GM12875 (cell line): ENCODE results near the gene PCDHGA10.
A peak's percentile ranks its signal among the peaks of the same experiment; 100 is the strongest.
"Not testable (repeated sequence)": the region's sequence is repeated elsewhere in the genome, so short reads cannot be mapped to it uniquely, and the experiment has no call there.

ENCODE experiments used
- H3K4me3 ChIP-seq: one replicate; pipeline ENCODE4 v1.5.1; 2011; ENCODE audit warnings: low read depth, low read length, control low read depth
- TF ChIP-seq, protein P1 (sequence below): IDR thresholded peaks from 2 replicates; pipeline ENCODE4 v1.5.1; 2011; ENCODE audit warnings: low read depth, mild to moderate bottlenecking, control low read depth, inconsistent platforms, low read length, moderate library complexity, borderline replicate concordance; ENCODE audit not compliant: insufficient read depth

The PCDHGA10 gene

DNA sequence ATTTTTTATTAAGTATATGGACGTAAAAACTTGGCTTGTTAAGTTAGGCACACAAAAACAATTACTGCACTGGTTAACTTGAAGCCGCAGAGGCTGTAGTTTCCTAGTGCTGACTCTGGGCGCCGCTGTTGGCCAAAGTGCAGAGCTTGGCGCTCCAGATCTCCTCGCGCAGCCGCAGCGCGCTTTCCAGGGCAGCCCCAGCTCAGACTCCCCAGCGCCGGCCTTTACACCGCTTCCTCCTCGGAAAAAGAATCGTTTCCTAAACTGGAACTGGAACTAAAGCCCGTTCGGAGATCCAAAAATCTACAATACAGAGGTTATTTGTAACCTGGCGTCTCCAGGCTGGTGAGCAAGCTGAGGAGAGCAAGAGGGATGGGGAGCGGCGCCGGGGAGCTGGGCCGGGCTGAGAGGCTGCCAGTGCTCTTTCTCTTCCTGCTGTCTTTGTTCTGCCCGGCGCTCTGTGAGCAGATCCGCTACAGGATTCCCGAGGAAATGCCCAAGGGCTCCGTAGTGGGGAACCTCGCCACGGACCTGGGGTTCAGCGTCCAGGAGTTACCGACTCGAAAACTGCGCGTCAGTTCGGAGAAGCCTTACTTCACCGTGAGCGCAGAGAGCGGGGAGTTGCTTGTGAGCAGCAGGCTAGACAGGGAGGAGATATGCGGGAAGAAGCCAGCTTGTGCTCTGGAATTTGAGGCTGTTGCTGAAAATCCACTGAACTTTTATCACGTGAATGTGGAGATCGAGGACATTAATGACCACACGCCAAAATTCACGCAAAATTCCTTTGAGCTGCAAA is 14.8 kb upstream of the PCDHGA10 start, which contains the start of gene PCDHGB5:
Gene PCDHGB5 (plus strand): TSS at position 192 of the 796 bp plus-strand sequence. CDS start 181 bp downstream, at position 373.
- TF ChIP-seq, protein P1, sequence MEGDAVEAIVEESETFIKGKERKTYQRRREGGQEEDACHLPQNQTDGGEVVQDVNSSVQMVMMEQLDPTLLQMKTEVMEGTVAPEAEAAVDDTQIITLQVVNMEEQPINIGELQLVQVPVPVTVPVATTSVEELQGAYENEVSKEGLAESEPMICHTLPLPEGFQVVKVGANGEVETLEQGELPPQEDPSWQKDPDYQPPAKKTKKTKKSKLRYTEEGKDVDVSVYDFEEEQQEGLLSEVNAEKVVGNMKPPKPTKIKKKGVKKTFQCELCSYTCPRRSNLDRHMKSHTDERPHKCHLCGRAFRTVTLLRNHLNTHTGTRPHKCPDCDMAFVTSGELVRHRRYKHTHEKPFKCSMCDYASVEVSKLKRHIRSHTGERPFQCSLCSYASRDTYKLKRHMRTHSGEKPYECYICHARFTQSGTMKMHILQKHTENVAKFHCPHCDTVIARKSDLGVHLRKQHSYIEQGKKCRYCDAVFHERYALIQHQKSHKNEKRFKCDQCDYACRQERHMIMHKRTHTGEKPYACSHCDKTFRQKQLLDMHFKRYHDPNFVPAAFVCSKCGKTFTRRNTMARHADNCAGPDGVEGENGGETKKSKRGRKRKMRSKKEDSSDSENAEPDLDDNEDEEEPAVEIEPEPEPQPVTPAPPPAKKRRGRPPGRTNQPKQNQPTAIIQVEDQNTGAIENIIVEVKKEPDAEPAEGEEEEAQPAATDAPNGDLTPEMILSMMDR: peak; percentile 65

DNA sequence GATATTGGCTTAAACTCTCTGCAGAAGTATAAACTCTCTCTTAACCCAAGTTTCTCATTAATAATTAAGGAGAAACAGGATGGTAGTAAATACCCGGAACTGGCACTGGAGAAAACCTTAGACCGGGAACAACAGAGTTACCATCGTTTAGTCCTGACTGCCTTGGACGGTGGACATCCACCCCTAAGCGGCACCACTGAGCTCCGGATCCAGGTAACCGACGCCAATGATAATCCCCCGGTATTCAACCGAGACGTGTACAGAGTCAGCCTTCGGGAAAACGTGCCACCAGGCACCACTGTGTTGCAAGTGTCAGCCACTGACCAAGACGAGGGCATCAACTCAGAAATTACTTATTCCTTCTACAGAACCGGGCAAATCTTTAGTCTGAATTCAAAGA is 14.2 kb upstream of the PCDHGA10 start:
- no peak overlapping the region for H3K4me3 ChIP-seq
- TF ChIP-seq, protein P1: peak; percentile 23; the same call in 1 of the 2 replicates

More for the DNA sequence above, 14.8 kb upstream of the PCDHGA10 start, which contains the start of gene PCDHGB5:
- peak within 1 kb of the TSS; percentile 41 for H3K4me3 ChIP-seq

DNA sequence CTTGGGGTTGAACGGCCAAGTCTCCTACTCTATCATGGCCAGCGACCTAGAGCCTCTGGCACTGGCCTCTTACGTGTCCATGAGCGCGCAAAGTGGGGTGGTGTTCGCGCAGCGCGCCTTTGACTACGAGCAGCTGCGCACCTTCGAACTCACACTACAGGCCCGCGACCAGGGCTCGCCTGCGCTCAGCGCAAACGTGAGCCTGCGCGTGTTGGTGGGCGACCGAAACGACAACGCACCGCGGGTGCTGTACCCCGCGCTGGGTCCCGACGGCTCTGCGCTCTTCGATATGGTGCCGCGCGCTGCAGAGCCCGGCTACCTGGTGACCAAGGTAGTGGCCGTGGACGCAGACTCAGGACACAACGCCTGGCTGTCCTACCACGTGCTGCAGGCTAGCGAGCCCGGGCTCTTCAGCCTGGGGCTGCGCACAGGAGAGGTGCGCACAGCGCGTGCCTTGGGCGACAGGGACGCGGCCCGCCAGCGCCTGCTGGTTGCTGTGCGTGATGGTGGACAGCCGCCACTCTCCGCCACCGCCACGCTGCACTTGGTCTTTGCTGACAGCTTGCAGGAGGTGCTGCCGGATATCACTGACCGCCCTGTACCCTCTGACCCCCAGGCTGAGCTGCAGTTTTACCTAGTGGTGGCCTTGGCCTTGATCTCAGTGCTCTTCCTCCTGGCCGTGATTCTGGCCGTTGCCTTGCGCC is 13.1 kb upstream of the PCDHGA10 start:
- TF ChIP-seq, protein P1: no peak
- no peak overlapping the region for H3K4me3 ChIP-seq

DNA sequence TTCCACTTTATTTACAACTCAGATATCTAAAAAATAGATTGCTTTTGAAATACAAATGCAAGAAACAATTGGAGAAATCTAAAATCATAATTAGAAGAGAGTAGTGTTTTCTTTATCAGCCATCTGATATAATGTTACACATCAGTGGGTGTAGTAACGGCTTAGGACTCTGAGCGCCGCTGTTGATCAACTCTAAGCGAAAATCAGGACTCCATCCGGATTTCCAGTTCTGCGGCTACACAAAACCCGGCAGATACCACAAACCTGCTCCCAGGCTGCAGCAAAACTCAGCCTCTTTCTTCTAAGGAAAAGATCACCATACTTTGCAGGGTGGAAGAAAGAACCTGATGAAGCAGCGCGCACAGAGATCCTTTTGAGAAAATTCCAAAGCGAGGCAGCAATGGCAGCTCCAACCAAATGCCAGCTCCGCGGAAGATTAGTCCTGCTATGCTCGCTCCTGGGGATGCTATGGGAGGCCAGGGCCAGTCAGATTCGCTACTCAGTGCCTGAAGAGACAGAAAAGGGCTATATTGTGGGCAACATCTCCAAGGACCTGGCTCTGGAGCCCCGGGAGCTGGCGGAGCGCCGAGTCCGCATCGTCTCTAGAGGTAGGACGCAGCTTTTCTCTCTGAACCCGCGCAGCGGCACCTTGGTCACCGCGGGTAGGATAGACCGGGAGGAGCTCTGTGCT is 10.1 kb upstream of the PCDHGA10 start, which contains the start of gene PCDHGA9:
Gene PCDHGA9 (plus strand): TSS at position 226 of the 691 bp plus-strand sequence. CDS start 175 bp downstream, at position 401.
- no peak within 1 kb of the TSS for H3K4me3 ChIP-seq

DNA sequence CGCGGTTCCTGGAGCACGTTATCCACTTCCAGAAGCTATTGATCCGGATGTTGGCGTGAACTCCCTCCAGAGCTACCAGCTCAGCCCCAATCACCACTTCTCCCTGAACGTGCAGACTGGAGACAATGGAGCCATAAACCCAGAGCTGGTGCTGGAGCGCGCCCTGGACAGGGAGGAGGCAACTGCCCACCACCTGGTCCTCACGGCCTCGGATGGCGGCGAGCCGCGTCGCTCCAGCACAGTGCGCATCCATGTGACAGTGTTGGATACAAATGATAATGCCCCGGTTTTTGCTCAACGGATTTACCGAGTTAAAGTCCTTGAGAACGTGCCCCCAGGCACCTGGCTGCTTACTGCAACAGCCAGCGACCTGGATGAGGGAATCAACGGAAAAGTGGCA is 9.4 kb upstream of the PCDHGA10 start:
- H3K4me3 ChIP-seq: no peak overlapping the region
- TF ChIP-seq, protein P1: no peak

More for the DNA sequence above, 10.1 kb upstream of the PCDHGA10 start, which contains the start of gene PCDHGA9:
- TF ChIP-seq, protein P1: peak; percentile 36; the same call in 1 of the 2 replicates

DNA sequence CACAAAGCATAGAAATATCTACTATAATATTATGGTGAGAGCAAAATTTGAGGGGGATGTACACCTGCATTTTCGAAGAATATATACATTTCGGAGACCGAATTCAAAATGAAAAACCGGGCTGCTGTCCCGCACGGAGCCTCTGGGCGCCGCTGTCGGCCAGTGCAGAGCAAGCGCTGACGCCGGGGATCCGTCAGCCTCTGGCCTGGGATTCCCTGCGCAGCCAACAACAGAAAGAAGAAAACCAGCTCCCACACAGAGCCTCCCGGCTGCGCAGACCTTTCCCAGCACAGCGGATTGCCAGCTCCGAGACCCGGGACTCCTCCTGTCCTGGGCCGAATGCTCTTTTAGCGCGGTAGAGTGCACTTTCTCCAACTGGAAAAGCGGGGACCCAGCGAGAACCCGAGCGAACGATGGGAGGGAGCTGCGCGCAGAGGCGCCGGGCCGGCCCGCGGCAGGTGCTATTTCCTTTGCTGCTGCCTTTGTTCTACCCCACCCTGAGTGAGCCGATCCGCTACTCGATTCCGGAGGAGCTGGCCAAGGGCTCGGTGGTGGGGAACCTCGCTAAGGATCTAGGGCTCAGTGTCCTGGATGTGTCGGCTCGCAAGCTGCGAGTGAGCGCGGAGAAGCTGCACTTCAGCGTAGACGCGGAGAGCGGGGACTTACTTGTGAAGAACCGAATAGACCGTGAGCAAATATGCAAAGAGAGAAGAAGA is 4.8 kb upstream of the PCDHGA10 start, which contains the start of gene PCDHGB6:
Gene PCDHGB6 (plus strand): TSS at position 232 of the 716 bp plus-strand sequence. CDS start 182 bp downstream, at position 414.
- TF ChIP-seq, protein P1: peak; percentile 47; the same call in 1 of the 2 replicates
- not testable (repeated sequence) for H3K4me3 ChIP-seq
